Articular chondrocyte of knee joint (primary cell): ENCODE measurements around the gene CH25H. TPM values are rescaled to one million over a fixed set of nuclear protein-coding genes. Genes with fewer than 3 reads are reported as not detected.

ENCODE experiments used
- total RNA-seq: library from RNA; depleted of rRNA; stranded (reverse); fragments of >200 nt; gene quantifications from 2 replicates; pipeline ENCODE4 v1.2.3, GENCODE V29; 2012

Gene CH25H
- total RNA-seq = 2.1 and 4.8 TPM in 2 replicates

GRCh38 chr10:89207181-89207800 lies at the start of gene CH25H:
CH25H (minus strand) TSS chr10:89207317; CDS start chr10:89207292, 25 bp downstream.

GRCh38 chr10:89251409-89252224 lies 44.5 kb upstream of the CH25H start, which contains the start of gene LIPA:
LIPA (minus strand) TSS chr10:89251775; CDS start chr10:89247648, 4,127 bp downstream.

Other genes starting within 250 kb of the CH25H start
- 33.8 and 51.1 TPM in 2 replicates for gene FAS, start 216.5 kb downstream of the CH25H start, total RNA-seq
- gene LIPA, start 44.5 kb upstream of the CH25H start, total RNA-seq = 56.8 and 68.0 TPM in 2 replicates
- gene IFIT2, start 94.7 kb upstream of the CH25H start, total RNA-seq = 7.4 and 9.9 TPM in 2 replicates
- gene IFIT3, start 120.7 kb upstream of the CH25H start, total RNA-seq = 45.0 and 48.6 TPM in 2 replicates
- gene IFIT1B, start 170.7 kb upstream of the CH25H start, total RNA-seq = not detected in 2 replicates
- gene IFIT1, start 185.3 kb upstream of the CH25H start, total RNA-seq = 33.3 and 45.0 TPM in 2 replicates
- gene IFIT5, start 207.3 kb upstream of the CH25H start, total RNA-seq = 39.5 and 42.4 TPM in 2 replicates